Aortic smooth muscle cell (primary cell): ENCODE results near the gene RBBP6. TPM values are rescaled to one million over a fixed set of nuclear protein-coding genes. Genes with fewer than 3 reads are reported as not detected.

Experiments
- total RNA-seq: library from RNA; depleted of rRNA; stranded (reverse); fragments of >200 nt; gene quantifications from 2 replicates; pipeline ENCODE4 v1.2.3, GENCODE V29; 2014

Gene RBBP6
- 9.2 and 15.4 TPM in 2 replicates for total RNA-seq

GRCh38 chr16:24539295-24539849 is at the start of gene RBBP6:
TSS of gene RBBP6 (plus strand) at chr16:24539566. CDS start at chr16:24540627, 1,061 bp downstream.

Other genes with a start within 250 kb of the RBBP6 start
- 28.7 and 31.6 TPM in 2 replicates for gene TNRC6A, start 190.1 kb downstream of the RBBP6 start, total RNA-seq